ENCODE results near the gene FOXL3.
A peak's percentile ranks its signal among the peaks of the same experiment; 100 is the strongest.
"Not testable (repeated sequence)": the region's sequence is repeated elsewhere in the genome, so short reads cannot be mapped to it uniquely, and the experiment has no call there.

The FOXL3 gene

GRCh38 chr7:289756-290553, at the start of gene FOXL3:
TSS of gene FOXL3 (plus strand) at chr7:290170. CDS start at chr7:290170, 0 bp downstream.
- no peak for DNase-seq

DNA sequence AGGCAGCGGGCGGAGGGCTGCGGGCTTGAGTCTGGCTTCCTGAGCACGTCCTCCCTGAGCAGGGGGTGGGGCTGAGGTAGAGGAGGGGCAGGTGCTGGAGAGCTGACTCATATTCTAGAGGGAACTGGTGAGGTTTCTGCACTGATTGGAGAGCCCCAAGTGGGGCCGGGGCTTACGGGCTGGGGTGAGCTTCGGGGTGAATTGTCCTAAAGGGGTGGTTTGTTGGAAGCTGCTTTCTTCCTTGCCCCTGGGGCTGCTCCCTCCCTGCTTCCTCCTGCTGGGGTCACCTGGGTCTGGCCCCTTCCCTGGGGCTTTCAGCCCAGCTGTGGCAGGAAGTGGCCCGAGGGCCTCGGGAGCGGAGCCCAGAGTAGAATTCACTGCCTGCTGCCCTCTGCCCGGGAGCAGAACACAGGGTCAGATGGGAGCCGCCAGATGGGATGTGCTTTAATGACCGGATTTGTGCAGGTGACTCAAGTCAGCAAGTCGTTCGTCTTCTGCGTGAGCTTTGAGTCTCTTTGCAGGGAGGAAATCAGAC, 49.0 kb upstream of the FOXL3 start:
- no peak for DNase-seq

GRCh38 chr7:241513-241912, 48.5 kb upstream of the FOXL3 start:
- DNase-seq = no peak

- DNase-seq = not testable (repeated sequence)
Measured at GRCh38 chr7:242826-243579, 47.0 kb upstream of the FOXL3 start.

DNA sequence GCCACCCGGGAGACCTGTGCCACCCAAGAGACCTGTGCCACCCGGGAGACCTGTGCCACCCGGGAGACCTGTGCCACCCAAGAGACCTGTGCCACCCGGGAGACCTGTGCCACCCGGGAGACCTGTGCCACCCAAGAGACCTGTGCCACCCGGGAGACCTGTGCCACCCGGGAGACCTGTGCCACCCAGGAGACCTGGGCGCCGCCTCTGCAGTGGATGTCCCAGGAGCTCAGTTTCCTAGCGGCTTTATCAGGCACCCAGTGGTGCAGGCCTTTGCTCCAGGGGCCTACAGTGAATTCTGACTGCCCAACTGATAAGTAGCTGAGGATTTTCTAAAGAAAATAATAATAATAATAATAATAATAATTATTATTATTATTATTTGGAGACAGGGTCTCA, 46.4 kb upstream of the FOXL3 start:
- not testable (repeated sequence) for DNase-seq

DNA sequence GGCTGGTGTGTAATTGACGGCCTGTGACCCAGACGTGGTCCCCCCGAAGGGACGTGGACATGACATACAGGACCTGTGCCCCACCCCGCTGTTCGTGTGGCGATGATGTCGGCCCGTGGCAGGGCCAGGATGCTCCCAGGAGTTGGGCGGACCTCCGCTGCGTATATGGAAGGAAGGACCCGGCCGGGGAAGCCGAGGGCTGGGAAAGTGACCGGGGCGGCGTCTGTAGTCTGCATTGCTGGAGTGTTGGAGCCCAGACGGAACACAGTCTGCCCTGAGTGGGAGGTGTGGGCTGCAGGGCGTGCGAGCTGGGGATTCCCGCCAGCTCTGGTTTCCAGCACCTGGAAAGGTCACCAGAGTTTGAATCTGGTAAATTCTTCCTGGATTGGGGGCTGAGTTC, 45.0 kb upstream of the FOXL3 start:
- DNase-seq = no peak

- no peak for DNase-seq
Measured at GRCh38 chr7:245574-246295, 44.2 kb upstream of the FOXL3 start.

DNA sequence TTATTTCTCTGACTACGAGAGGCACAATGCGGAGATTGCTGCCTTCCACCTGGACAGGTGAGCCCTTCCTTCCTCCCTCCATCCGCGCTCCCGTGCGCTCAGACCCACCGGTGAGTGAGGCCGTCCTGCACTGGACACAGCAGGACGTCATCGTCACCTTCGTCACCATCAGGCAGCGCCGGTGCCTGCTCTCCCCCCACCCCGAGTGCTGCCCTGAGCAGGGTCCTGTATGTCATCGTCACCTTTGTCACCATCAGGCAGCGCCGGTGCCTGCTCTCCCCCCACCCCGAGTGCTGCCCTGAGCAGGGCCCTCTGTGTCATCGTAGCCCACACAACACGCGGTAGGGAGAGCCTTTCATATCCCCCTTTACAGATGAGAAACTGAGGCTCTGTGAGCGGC, 43.5 kb upstream of the FOXL3 start:
- DNase-seq = no peak

DNA sequence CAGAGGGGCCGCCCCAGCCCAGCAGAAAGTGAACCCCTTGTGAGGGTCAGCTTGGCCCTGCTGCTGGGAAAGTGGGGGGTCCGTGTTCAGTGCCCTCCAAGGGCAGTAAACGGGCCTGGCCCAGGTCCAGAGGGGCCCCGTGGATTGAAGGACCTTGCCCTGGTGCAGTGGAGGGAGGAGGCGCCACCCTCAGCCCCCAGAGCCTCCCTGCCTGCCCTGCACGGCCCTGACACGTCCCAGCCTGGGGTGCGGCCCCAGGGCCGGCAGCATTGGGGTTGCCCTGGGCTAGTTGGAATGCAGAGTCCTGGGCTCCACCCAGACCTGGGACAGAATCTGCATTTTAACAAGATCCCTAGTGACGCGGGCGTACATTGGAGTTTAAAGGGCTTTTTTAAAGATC, 42.8 kb upstream of the FOXL3 start:
- DNase-seq = no peak

DNA sequence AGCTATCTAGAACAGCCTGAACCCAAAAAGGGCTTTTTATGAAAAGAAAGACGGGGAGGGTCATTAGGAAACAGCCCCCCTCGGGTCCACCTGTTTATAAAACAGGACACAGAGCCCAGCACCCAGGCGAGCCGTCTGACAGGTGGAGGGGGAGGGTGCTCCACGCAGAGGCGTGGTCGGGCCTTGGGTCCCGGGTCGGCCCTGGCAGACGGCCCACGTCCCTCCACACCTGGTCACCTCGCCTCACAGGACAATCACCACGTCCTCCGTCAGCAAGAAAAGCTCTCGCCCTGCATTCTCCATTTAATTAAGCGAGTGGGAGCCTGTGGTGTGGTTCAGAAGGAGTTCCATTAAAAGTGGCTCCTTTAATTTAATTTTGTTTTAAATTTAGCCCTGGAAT, 42.3 kb upstream of the FOXL3 start:
- no peak for DNase-seq

- no peak for DNase-seq
Measured at GRCh38 chr7:248732-249435, 41.1 kb upstream of the FOXL3 start.

DNA sequence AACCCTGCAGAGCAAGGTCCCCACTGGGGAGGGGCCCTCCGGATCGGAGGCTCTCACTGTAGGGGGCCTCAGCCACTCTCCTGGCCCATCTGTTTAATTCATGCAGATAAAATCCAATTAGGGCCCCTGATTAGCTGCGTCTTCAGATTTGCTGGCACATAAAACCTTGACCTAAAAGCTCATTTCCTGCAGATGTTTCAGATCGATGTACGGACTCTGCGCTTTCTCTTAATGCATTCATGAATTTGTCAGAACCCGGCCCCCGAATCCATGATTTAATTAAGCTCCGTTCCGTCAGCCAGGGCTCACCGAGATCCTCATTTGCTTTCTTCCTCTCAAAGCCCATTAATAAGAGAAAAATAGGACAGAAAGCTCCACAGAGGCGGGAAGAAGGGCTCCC, 40.0 kb upstream of the FOXL3 start:
- DNase-seq = no peak

DNA sequence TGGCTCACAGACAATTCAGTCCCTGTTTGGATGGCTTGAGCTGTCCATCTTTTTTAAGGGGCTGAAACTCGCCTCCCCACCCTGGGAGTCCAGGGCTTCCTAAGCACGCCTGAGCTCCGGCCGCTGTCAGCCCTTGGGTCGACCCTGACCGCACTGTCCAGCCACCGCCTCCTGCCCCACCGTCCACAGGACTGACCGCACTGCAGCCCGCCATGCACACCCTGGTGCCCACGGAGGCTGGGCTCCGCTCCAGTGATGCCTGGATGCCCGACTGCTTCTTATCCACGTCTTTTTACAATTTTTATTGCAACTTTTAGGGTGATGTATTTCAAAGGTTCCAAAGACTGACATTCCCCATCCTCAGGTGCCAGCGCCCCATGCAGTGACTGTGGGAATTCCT, 39.4 kb upstream of the FOXL3 start:
- DNase-seq = no peak

DNA sequence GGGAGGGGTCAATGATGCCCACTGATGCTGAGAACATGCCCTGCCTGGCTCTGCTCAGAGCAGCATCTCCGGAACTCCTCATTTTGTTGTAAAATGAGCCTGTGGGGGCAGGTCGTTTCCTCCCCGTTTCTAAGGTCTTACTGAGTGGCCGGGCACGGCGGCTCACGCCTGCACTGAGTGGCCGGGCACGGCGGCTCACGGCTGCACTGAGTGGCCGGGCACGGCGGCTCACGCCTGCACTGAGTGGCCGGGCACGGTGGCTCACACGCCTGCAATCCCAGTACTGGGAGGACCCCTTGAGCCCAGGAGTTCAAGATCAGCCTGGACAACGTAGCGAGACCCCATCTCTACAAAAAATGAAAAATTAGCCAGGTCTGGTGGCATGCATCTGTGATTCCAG, 39.0 kb upstream of the FOXL3 start:
- no peak for DNase-seq

GRCh38 chr7:251446-252175, 38.4 kb upstream of the FOXL3 start:
- DNase-seq = no peak

DNA sequence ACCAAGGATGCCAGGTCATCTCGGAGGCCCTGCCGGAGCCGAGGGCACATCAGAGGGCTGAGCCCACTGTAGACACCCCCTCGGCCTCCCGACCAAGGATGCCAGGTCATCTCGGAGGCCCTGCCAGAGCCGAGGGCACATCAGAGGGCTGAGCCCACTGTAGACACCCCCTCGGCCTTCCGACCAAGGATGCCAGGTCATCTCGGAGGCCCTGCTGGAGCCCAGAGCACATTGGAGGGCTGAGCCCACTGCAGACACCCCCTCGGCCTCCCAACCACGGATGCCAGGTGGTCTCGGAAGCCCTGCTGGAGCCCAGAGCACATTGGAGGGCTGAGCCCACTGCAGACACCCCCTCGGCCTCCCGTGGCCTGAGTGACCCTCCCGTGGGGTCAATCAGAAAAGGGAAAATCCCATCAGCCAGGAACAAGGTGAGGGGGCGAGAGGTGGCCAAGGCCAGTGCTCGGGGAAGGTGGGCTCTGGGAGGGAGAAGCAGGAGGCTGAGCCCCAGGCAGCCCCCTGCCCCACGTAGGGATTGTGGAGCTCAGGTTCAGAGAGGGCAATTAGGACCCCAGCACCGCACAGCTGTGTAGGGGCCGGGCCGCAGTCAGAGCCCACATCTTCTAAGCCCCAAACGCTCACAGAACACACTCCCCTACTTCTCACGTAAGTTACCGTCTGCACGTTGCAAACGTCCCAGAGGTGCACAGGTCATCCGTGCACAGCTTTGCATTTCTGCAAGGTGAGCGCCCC, 37.6 kb upstream of the FOXL3 start:
- no peak for DNase-seq

GRCh38 chr7:252981-253380, 37.0 kb upstream of the FOXL3 start:
- no peak for DNase-seq

DNA sequence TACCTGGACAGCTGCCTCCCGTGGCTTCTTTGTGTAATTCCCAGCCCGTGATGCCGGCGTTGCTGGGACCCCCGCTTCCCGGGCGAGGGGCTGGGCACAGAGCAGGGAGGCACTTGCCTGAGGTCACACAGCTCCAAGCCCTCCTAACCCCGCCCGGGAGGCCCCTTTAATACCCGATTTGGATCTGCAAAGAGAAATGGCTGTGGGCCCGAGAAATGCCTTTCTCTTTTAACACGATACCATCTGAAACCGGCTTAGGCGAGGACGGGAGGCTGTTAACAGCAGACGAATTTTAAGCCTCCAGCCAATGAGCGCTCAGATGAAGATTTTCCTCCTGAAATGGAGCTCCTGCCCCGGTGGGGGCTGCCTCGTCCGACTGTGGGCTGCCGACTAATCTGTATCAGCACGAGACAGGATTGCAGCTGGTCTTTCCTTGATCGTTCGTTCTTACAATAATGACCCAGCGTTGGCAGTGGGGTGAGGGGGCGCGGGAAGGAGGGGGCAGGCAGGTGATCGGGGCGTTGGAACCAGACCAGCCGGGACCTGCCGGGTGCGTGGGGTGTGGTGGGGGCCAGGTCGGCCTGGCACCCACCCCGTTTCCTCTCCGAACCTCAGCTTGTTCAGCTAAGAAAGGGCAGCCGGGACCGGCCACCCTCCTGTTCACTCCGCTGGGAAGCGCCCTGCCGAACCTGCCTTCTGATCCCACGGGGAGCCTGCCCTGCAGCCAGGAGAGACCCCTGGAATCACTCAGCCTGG, 36.2 kb upstream of the FOXL3 start:
- no peak for DNase-seq

DNA sequence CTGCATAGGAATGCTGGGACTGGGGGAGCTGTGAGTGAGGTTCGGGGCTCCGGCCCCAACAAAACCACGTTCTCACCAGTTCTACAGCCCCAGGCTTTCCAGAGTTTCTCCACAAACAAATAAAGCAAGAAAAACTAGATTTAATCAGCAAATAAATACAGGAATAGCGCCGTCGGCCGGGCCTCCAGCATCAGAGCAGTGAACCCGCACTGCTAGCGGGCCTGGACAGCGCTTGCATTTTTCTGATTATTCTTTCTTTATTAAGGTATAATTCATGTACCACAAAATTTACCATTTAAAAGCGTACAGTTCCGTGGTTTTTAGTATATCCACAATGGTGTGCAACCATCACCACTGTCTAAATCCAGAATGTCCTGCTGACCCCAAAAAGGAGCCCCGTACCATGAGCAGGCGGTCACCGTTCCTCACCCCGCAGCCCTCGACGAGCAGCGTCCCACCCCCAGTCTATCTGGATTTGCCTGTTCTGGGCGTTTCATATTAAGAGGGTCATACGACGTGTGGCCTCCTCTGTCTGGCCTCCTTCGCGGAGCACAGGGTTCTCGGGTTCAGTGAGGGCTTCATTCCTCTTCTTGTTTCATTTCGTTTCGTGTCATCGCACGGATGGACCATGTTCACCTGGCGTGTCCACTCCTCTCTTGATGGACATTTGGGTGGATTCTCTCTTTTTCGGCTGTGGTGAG, 35.5 kb upstream of the FOXL3 start:
- no peak for DNase-seq

DNA sequence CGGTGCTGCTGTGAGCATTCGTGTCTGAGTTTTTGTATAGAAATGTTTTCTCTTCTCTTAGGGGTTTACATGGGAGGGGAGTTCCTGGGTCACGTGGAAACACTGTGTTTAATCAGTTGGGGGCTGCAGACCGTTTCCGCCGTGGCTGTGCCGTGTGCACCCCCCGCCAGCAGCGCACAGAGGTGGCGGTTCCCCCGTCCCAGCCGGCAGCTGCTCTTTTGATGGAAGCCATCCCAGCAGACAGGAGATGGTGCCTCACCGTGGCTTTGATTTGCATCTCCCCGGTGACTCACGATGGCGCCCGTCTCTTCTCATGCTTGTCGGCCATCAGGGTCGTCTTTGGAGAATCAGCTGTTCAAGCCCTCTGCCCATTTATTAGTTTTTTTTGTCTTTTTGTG, 34.9 kb upstream of the FOXL3 start:
- peak in 1 of 2 experiments; percentile 57 for DNase-seq
